ENCODE data around the gene COL11A1.
"Not testable (repeated sequence)": the region's sequence is repeated elsewhere in the genome, so short reads cannot be mapped to it uniquely, and the experiment has no call there.

COL11A1 gene

DNA sequence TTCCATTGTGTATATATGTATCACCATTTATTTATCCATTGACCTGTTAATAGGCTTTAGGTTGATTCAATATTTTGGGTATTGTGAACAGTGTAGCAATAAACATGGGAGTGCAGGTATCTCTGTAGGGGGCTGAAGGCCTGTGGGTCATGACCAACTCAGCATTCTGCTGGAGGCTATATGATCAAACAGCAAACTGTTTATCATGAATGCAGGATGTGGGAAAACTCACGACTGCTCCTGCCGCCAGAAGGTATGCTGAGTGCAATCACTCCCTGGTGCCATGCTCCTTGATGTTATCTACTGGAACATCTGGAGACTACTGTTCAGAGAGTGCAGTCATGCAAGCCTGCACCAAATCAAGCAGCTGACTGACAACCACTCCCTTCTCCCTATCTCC lies 275.2 kb downstream of the COL11A1 start:
- no peak for DNase-seq

DNA sequence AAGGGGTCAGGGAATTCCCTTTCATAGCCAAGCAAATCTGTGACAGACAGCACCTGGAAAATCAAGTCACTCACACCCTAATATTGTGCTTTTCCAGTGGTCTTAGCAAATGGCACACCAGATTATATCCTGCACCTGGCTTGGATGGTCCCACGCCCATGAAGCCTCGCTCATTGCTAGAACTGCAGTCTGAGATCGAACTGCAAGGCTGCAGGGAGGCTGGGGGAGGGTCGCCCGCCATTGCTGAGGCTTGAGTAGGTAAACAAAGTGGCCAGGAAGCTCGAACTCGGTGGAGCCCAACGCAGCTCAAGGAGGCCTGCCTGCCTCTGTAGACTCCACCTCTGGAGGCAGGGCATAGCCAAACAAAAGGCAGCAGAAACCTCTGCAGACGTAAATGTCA lies 281.6 kb downstream of the COL11A1 start:
- not testable (repeated sequence) for DNase-seq

Measured in HCEC 1CT (cell line).